ENCODE results near the gene MEMO1. TPM values are rescaled to one million over a fixed set of nuclear protein-coding genes. Genes with fewer than 3 reads are reported as not detected.
"Not testable (repeated sequence)": the region's sequence is repeated elsewhere in the genome, so short reads cannot be mapped to it uniquely, and the experiment has no call there.

MEMO1 gene
- total and polyA plus RNA-seq, 9 of the 15 experiments (the other 6 are each of a cell fraction or from before 2014, with no cell fraction given) = 22.1 to 87.7 (median 61.2) TPM

GRCh38 chr2:31957354-31958139 is 53.3 kb downstream of the MEMO1 start (continued):
- TF ChIP-seq ZNF280B (CRISPR knock-in tag; IDR thresholded peaks at IDR 0.05) (no peak), RBM25 (IDR thresholded peaks at IDR 0.05; ENCODE audit: low read depth, low read length, severe bottlenecking) (no peak), SAP30 (IDR thresholded peaks at IDR 0.05; ENCODE audit: borderline replicate concordance, insufficient read depth, low read depth, low read length, poor library complexity, severe bottlenecking) (no peak)

- H3K79me2 ChIP-seq (ENCODE audit: control insufficient read depth, insufficient read depth, low read length) = peaks cover 93% of the 10 kb centered on the region
- H2AFZ ChIP-seq (ENCODE audit: low read depth, low read length); H3K9me3 ChIP-seq (replicated peaks; ENCODE audit: control insufficient read depth, insufficient read depth, low read depth, low read length); BruUV-seq (replicated peaks); ATAC-seq; in situ Hi-C loops (cut with MboI); H3K9me1 ChIP-seq (ENCODE audit: control insufficient read depth, insufficient read depth, low read length); CTCF ChIA-PET (ENCODE audit: low intra/inter-chr PET ratio); intact Hi-C loops (cut with micrococcal nuclease); DNase-seq (ENCODE audit: extremely low read depth in 1 of 4, low spot score in 3 of 4); H3K36me3 ChIP-seq (ENCODE audit: control insufficient read depth, insufficient read depth, low read length); H3K27me3 ChIP-seq (ENCODE audit: control insufficient read depth in 2 of 2, insufficient read depth in 2 of 2, low read length in 2 of 2); H3K4me1 ChIP-seq (replicated peaks in 1 of 2; ENCODE audit: control insufficient read depth in 2 of 2, insufficient read depth in 2 of 2, low read length in 2 of 2); FAIRE-seq; H3K9ac ChIP-seq (ENCODE audit: insufficient read depth in 1 of 2, low read depth in 2 of 2, low read length in 2 of 2); H3K4me3 ChIP-seq; H3K27ac ChIP-seq (ENCODE audit: extremely low read depth, low read depth, low read length); H4K20me1 ChIP-seq (replicated peaks; ENCODE audit: control insufficient read depth, insufficient read depth, low read length); H3K4me2 ChIP-seq (ENCODE audit: insufficient read depth, low read length): not testable (repeated sequence)
- POLR2A ChIA-PET = interaction anchor here (1.2 kb wide), 1 partner anchor 35 kb away, joined by 3 read pairs; no protein-coding TSS in a partner anchor
- 94% methylated on average over 7 of the region's 8 CpGs for WGBS (ENCODE audit: insufficient coverage, low coverage, missing lambda C conversion rate)
Measured at GRCh38 chr2:31956934-31957333, 53.9 kb downstream of the MEMO1 start.
